ENCODE data around the gene COX4I2. TPM values are rescaled to one million over a fixed set of nuclear protein-coding genes. Genes with fewer than 3 reads are reported as not detected.

Gene COX4I2
- total and polyA plus RNA-seq, 2 donors (not counting 1 experiment from before 2014, with no cell fraction given), result not detected

- Histone ChIP-seq H3K27me3 (replicated peaks in 1 of 4; ENCODE audit: control extremely low read depth in 1 of 4, control insufficient read depth in 3 of 4, insufficient read depth in 4 of 4, low read length in 3 of 4) (no peaks in the 10 kb centered on the region), H3K4me2 (replicated peaks; ENCODE audit: low read depth, low read length, poor library complexity, severe bottlenecking) (no peak overlapping the region), H3K36me3 (replicated peaks in 1 of 2; ENCODE audit: control extremely low read depth in 1 of 2, control insufficient read depth in 1 of 2, extremely low read depth in 1 of 2, insufficient read depth in 2 of 2, low read length in 1 of 2) (no peaks in the 10 kb centered on the region), H2AFZ (ENCODE audit: insufficient read depth, low read depth, low read length, poor library complexity, severe bottlenecking) (no peak overlapping the region), H3K4me3 (ENCODE audit: control extremely low read depth in 1 of 5, extremely low read depth in 1 of 5, insufficient read depth in 1 of 5, low read depth in 2 of 5, low read length in 4 of 5) (no peak overlapping the region), H4K20me1 (ENCODE audit: control insufficient read depth, insufficient read depth, low read length, poor library complexity, severe bottlenecking) (no peaks in the 10 kb centered on the region), H3K79me2 (ENCODE audit: control insufficient read depth, insufficient read depth, low read length) (no peaks in the 10 kb centered on the region), H3K9me3 (ENCODE audit: control extremely low read depth in 1 of 3, control insufficient read depth in 2 of 3, insufficient read depth in 1 of 3, low read length in 2 of 3) (no peaks in the 10 kb centered on the region), H3K27ac (ENCODE audit: low read length in 2 of 2) (no peak overlapping the region), H3K4me1 (ENCODE audit: control insufficient read depth in 2 of 2, insufficient read depth in 2 of 2, low read length in 2 of 2) (no peaks in the 10 kb centered on the region), H3K9ac (ENCODE audit: low read length) (no peak overlapping the region)
- Mint-ChIP-seq H3K9me3 (ENCODE audit: insufficient read depth) (no peaks in the 10 kb centered on the region), H3K4me1 (no peaks in the 10 kb centered on the region), H3K27ac (no peak overlapping the region), H3K4me3 (no peak overlapping the region), H3K27me3 (peaks cover 8% of the 10 kb centered on the region)
- ChIA-PET CTCF (no interaction called here), POLR2A (no interaction called here)
- DNase-seq (no peak), ATAC-seq (ENCODE audit: low read depth) (no peak)
- intact Hi-C loops (cut with micrococcal nuclease), result no loop called here
- TF ChIP-seq EZH2 (IDR thresholded peaks at IDR 0.05; ENCODE audit: borderline replicate concordance, insufficient read depth, low read depth, low read length, poor library complexity, severe bottlenecking) (no peak), CTCF (IDR thresholded peaks at IDR 0.05) (no peak)
- WGBS (ENCODE audit: insufficient coverage), result 100% methylated on average over 1 of the region's 4 CpGs
Measured at GRCh38 chr20:31638816-31639215, 1.1 kb downstream of the COX4I2 start.

- ATAC-seq (ENCODE audit: low read depth) (no peak), DNase-seq (no peak)
- Histone ChIP-seq H3K79me2 (ENCODE audit: control insufficient read depth, insufficient read depth, low read length) (no peaks in the 10 kb centered on the region), H2AFZ (ENCODE audit: insufficient read depth, low read depth, low read length, poor library complexity, severe bottlenecking) (no peak overlapping the region), H3K9ac (ENCODE audit: low read length) (no peak overlapping the region), H3K27me3 (replicated peaks in 1 of 4; ENCODE audit: control extremely low read depth in 1 of 4, control insufficient read depth in 3 of 4, insufficient read depth in 4 of 4, low read length in 3 of 4) (no peaks in the 10 kb centered on the region), H3K27ac (ENCODE audit: low read length in 2 of 2) (no peak overlapping the region), H3K4me3 (ENCODE audit: control extremely low read depth in 1 of 5, extremely low read depth in 1 of 5, insufficient read depth in 1 of 5, low read depth in 2 of 5, low read length in 4 of 5) (no peak overlapping the region), H4K20me1 (ENCODE audit: control insufficient read depth, insufficient read depth, low read length, poor library complexity, severe bottlenecking) (no peaks in the 10 kb centered on the region), H3K9me3 (ENCODE audit: control extremely low read depth in 1 of 3, control insufficient read depth in 2 of 3, insufficient read depth in 1 of 3, low read length in 2 of 3) (no peaks in the 10 kb centered on the region), H3K36me3 (replicated peaks in 1 of 2; ENCODE audit: control extremely low read depth in 1 of 2, control insufficient read depth in 1 of 2, extremely low read depth in 1 of 2, insufficient read depth in 2 of 2, low read length in 1 of 2) (no peaks in the 10 kb centered on the region), H3K4me2 (replicated peaks; ENCODE audit: low read depth, low read length, poor library complexity, severe bottlenecking) (no peak overlapping the region), H3K4me1 (ENCODE audit: control insufficient read depth in 2 of 2, insufficient read depth in 2 of 2, low read length in 2 of 2) (no peaks in the 10 kb centered on the region)
- CTCF ChIA-PET, result interaction anchor here (0.8 to 1.3 kb wide), 2 partner anchors 21 to 71 kb away, joined by 3 to 4 read pairs; no protein-coding TSS in a partner anchor
- H3K9me3 Mint-ChIP-seq (ENCODE audit: insufficient read depth), result no peaks in the 10 kb centered on the region
- no peak overlapping the region for H3K27ac Mint-ChIP-seq
- H3K4me3 Mint-ChIP-seq, result no peak overlapping the region
- intact Hi-C loops (cut with micrococcal nuclease), result no loop called here
- no CpG with 5 or more reads among the region's 3 CpGs for WGBS (ENCODE audit: insufficient coverage)
- TF ChIP-seq CTCF (IDR thresholded peaks at IDR 0.05) (no peak), EZH2 (IDR thresholded peaks at IDR 0.05; ENCODE audit: borderline replicate concordance, insufficient read depth, low read depth, low read length, poor library complexity, severe bottlenecking) (no peak)
- POLR2A ChIA-PET, result no interaction called here
- no peaks in the 10 kb centered on the region for H3K4me1 Mint-ChIP-seq
- H3K27me3 Mint-ChIP-seq, result peaks cover 8% of the 10 kb centered on the region
Measured at GRCh38 chr20:31640259-31640658, 2.5 kb downstream of the COX4I2 start.
